Panc1 (cell line): ENCODE results near the gene PRKCA. TPM values are rescaled to one million over a fixed set of nuclear protein-coding genes. Genes with fewer than 3 reads are reported as not detected.

Experiments
- ATAC-seq: fragments of 200-7000 bp; cut with Tn5 transposase; 2 replicates; pipeline ENCODE4 v1.9.1; 2020; ENCODE audit warnings: mild to moderate bottlenecking, moderate library complexity
- BruUV-seq: library from RNA; stranded (reverse); fragments of 400-500 nt; replicated peaks from 2 replicates; lab custom pipeline; 2021; lab: Mats Ljungman, UMichigan
- CTCF ChIA-PET: fragments of 300-600 bp; sonication (Branson Sonifier 250); formaldehyde crosslinking; loops from one replicate; lab custom pipeline; 2022; ENCODE audit warnings: antibody characterized with exemption; lab: Charles Lee
- POLR2A ChIA-PET: fragments of 300-600 bp; sonication (Branson Sonifier 250); formaldehyde crosslinking; loops from one replicate; lab custom pipeline; 2022; ENCODE audit warnings: antibody characterized with exemption; lab: Charles Lee
- DNase-seq: peaks from one replicate; pipeline ENCODE4 v3.0.0-alpha.2; 2010; ENCODE audit warnings: low read depth, low spot score
- H3K27ac ChIP-seq: 2 replicates; pipeline ENCODE4 v1.5.1; 2011; ENCODE audit warnings: mild to moderate bottlenecking, low read length, inconsistent platforms
- H3K27me3 ChIP-seq: fragments of 200-500 bp; sonication (Bioruptor generic); 2 replicates; pipeline ENCODE4 v1.6.0; 2014; ENCODE audit warnings: low read length, inconsistent platforms; ENCODE audit not compliant: control insufficient read depth, insufficient read depth
- H3K36me3 ChIP-seq: fragments of 200-500 bp; sonication (Bioruptor generic); 2 replicates; pipeline ENCODE4 v1.5.1; 2014; ENCODE audit warnings: inconsistent platforms, mild to moderate bottlenecking, low read length, moderate library complexity; ENCODE audit not compliant: control insufficient read depth, insufficient read depth
- H3K4me1 ChIP-seq: 2 replicates; pipeline ENCODE4 v1.5.1; 2011; ENCODE audit warnings: inconsistent platforms, mild to moderate bottlenecking, low read length, moderate library complexity; ENCODE audit not compliant: control insufficient read depth, insufficient read depth
- H3K4me3 ChIP-seq, 2 experiments: 2 replicates each; pipeline ENCODE4 v1.5.1; 2011 to 2012; ENCODE audit warnings: low read depth in 2 of 2, low read length in 2 of 2, mild to moderate bottlenecking in 2 of 2, inconsistent platforms in 1 of 2, moderate library complexity in 1 of 2
- H3K9me3 ChIP-seq: fragments of 200-500 bp; sonication (Bioruptor generic); 2 replicates; pipeline ENCODE4 v1.5.1; 2014; ENCODE audit warnings: low read depth, mild to moderate bottlenecking, inconsistent platforms, low read length, moderate library complexity; ENCODE audit not compliant: control insufficient read depth, insufficient read depth
- POLR2AphosphoS5 ChIP-seq: IDR thresholded peaks from 2 replicates; pipeline ENCODE4 v1.6.1; 2012; ENCODE audit warnings: mild to moderate bottlenecking, low read depth, low read length, moderate library complexity
- SIN3A ChIP-seq: IDR thresholded peaks from 2 replicates; pipeline ENCODE4 v1.6.1; 2012; ENCODE audit warnings: low read depth, mild to moderate bottlenecking, low read length, moderate library complexity, borderline replicate concordance; ENCODE audit not compliant: insufficient read depth
- TCF7L2 ChIP-seq: IDR thresholded peaks from 2 replicates; pipeline ENCODE4 v1.6.1; 2011; ENCODE audit warnings: mild to moderate bottlenecking, low read depth, low read length, inconsistent platforms
- in situ Hi-C: cut with HindIII; loops from 2 replicates; pipeline ENCODE4 v1.10.0; 2016; ENCODE audit warnings: low sequenced_read_pairs, low pct_unique_long_range_greater_than_20kb
- intact Hi-C: fragments of 100-400 bp; cut with micrococcal nuclease; formaldehyde crosslinking; loops from one replicate; pipeline ENCODE4 v1.10.0; 2022; ENCODE audit not compliant: unreplicated experiment
- total RNA-seq: library from RNA; stranded (reverse); gene quantifications from one replicate; pipeline ENCODE4 v1.2.1, GENCODE V29; 2021; ENCODE audit not compliant: unreplicated experiment
- TF ChIP-seq, protein P1 (sequence below), 2 experiments: IDR thresholded peaks; 2 replicates each; pipeline ENCODE4 v1.6.1; 2011 to 2012; ENCODE audit warnings: low read depth in 2 of 2, control low read depth in 1 of 2, low read length in 1 of 2, mild to moderate bottlenecking in 1 of 2, moderate library complexity in 1 of 2; ENCODE audit not compliant: insufficient read depth in 1 of 2
- TF ChIP-seq, protein P2 (sequence below): fragments of 450-650 bp; IDR thresholded peaks from 2 replicates; pipeline ENCODE4 v1.5.1; 2017; ENCODE audit warnings: mild to moderate bottlenecking

Gene PRKCA
- total RNA-seq, 1 experiment from 2014 or later, result 53.0 TPM

GRCh38 chr17:66549731-66550207 is 247.4 kb downstream of the PRKCA start:
- TF ChIP-seq, protein P1, sequence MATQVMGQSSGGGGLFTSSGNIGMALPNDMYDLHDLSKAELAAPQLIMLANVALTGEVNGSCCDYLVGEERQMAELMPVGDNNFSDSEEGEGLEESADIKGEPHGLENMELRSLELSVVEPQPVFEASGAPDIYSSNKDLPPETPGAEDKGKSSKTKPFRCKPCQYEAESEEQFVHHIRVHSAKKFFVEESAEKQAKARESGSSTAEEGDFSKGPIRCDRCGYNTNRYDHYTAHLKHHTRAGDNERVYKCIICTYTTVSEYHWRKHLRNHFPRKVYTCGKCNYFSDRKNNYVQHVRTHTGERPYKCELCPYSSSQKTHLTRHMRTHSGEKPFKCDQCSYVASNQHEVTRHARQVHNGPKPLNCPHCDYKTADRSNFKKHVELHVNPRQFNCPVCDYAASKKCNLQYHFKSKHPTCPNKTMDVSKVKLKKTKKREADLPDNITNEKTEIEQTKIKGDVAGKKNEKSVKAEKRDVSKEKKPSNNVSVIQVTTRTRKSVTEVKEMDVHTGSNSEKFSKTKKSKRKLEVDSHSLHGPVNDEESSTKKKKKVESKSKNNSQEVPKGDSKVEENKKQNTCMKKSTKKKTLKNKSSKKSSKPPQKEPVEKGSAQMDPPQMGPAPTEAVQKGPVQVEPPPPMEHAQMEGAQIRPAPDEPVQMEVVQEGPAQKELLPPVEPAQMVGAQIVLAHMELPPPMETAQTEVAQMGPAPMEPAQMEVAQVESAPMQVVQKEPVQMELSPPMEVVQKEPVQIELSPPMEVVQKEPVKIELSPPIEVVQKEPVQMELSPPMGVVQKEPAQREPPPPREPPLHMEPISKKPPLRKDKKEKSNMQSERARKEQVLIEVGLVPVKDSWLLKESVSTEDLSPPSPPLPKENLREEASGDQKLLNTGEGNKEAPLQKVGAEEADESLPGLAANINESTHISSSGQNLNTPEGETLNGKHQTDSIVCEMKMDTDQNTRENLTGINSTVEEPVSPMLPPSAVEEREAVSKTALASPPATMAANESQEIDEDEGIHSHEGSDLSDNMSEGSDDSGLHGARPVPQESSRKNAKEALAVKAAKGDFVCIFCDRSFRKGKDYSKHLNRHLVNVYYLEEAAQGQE (IDR thresholded peaks at IDR 0.05; ENCODE audit: insufficient read depth in 1 of 2, low read depth in 2 of 2, low read length in 1 of 2), result no peak
- TF ChIP-seq POLR2AphosphoS5, result no peak
- no peak for TF ChIP-seq SIN3A
- no peak for TF ChIP-seq TCF7L2
- TF ChIP-seq, protein P2, sequence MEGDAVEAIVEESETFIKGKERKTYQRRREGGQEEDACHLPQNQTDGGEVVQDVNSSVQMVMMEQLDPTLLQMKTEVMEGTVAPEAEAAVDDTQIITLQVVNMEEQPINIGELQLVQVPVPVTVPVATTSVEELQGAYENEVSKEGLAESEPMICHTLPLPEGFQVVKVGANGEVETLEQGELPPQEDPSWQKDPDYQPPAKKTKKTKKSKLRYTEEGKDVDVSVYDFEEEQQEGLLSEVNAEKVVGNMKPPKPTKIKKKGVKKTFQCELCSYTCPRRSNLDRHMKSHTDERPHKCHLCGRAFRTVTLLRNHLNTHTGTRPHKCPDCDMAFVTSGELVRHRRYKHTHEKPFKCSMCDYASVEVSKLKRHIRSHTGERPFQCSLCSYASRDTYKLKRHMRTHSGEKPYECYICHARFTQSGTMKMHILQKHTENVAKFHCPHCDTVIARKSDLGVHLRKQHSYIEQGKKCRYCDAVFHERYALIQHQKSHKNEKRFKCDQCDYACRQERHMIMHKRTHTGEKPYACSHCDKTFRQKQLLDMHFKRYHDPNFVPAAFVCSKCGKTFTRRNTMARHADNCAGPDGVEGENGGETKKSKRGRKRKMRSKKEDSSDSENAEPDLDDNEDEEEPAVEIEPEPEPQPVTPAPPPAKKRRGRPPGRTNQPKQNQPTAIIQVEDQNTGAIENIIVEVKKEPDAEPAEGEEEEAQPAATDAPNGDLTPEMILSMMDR, result no peak
- POLR2A ChIA-PET, result no interaction called here
- Histone ChIP-seq H3K4me1 (peaks cover 40% of the 10 kb centered on the region), H3K9me3 (no peaks in the 10 kb centered on the region), H3K4me3 (no peak overlapping the region), H3K27me3 (no peaks in the 10 kb centered on the region), H3K36me3 (no peaks in the 10 kb centered on the region), H3K27ac (peak overlapping the region; percentile 75)
- CTCF ChIA-PET, result no interaction called here
- in situ Hi-C loops (no loop called here), intact Hi-C loops (no loop called here)
- TSS peak; percentile 18 for BruUV-seq
- ATAC-seq, result peak; percentile 79
- no peak for DNase-seq

DNA sequence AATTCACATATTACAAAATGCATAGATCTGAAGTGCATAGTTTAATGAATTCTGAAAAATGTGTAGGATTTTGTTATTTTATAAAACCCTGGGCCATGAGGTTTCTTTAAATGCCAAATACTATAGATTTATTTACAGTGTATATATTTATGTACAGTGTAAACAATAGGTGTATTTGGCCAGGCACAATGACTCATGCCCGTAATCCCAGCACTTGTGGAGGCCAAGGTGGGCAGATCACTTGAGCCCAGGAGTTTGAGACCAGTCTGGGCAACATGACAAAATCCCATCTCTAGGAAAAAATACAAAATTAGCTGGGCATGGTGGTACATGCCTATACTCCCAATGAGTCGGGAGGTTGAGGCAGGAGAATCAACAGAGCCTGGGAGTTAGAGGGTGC is 249.4 kb downstream of the PRKCA start:
- POLR2A ChIA-PET, result no interaction called here
- TF ChIP-seq TCF7L2 (no peak), SIN3A (no peak), POLR2AphosphoS5 (no peak)
- TF ChIP-seq, protein P1 (IDR thresholded peaks at IDR 0.05; ENCODE audit: insufficient read depth in 1 of 2, low read depth in 2 of 2, low read length in 1 of 2), result no peak
- TF ChIP-seq, protein P2, result no peak
- ATAC-seq (no peak), DNase-seq (no peak)
- in situ Hi-C loops, result no loop called here
- CTCF ChIA-PET, result no interaction called here
- no peaks in the 10 kb centered on the region for H3K9me3 ChIP-seq
- no peak overlapping the region for H3K4me3 ChIP-seq
- no peaks in the 10 kb centered on the region; the same call in 1 of the 2 replicates for H3K36me3 ChIP-seq
- H3K27me3 ChIP-seq, result no peaks in the 10 kb centered on the region
- intact Hi-C loops, result no loop called here
- peaks cover 40% of the 10 kb centered on the region for H3K4me1 ChIP-seq
- BruUV-seq, result no TSS peak
- peak overlapping the region; percentile 13; the same call in 1 of the 2 replicates for H3K27ac ChIP-seq
